GM19240 (cell line): Measurements from ENCODE around the gene AMOTL2.

Source experiments
- DNase-seq: peaks from one replicate; pipeline ENCODE4 v3.0.0; 2011; ENCODE audit warnings: low spot score; ENCODE audit not compliant: insufficient read length

The AMOTL2 gene

DNA sequence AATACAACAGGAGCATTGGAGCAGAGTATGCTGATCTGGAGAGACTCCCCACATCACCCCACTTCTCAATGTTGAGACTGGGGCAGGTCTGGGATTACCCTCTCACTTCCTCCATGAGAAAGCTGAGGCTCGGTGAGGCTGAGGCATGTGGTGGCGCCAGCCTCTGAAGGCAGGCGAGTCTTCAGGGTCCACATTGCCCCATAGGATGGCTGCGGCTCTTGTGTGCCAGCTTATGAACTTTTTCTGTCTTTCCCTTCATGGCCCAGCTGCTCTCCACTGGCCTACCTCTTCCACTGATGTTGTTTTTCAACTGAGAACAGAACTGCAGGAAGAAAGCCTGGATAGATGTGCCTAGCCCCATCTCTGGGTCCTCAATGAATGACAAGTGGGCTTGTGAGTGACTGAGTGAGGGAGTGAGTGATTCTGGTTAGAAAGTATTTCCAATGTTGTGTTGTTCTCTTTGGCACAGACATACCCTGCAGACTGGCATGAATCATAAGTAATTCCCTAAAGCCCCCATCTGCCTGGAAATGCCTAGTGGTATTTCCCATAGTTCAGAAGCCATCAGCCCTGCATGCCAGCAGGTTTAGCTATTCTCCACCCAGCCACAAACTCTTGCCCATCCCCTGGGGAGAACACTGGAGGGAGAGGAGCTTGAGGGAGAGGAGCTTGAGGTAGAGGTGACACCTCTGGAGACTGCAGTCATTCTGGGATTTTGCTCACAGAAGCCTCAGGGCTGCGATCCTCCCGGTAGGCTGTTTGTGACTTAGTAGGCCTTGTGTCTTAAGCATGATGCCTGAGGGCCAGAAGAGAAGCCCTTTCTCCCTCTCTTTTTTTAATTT lies 56.9 kb downstream of the AMOTL2 start:
- DNase-seq: no peak

DNA sequence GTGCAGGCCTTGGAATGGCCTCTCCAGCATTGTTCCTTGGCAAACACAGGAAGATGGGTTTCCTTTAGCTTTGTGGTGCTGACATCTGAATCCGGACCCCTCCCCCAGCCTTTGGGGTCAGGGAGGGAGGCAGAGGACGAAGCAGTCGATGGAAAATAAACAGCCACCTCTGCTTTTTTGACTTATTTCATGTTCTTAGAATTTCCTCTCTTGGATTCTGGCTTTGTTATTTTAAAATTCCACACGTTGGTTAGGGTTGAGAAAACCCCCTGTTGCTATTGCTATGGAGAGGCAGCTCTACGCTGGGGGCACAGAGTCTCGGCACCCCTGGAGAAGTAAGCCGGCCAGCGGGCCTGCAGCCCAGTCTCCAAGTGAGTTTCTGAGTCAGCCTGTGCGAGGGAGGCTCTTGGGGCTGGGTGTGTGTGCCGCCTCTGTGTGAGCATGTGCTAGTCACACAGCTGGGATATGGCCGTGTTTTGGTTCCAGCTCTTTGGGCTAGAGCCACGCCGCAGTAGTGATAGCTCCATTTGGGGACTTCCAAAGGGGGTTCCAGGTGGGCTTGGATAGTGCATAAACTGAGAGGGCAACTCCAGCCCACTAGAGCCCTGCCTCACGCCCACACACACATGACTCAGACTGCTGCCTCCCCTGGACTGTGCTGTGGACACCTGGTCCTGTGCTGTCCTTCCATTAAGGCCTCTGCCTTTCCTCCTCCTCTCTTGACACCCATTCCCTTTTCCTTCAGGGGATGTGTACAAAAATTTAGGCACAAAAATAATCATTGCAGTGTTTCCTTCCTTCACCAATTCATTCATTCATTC lies 58.8 kb downstream of the AMOTL2 start:
- no peak for DNase-seq

DNA sequence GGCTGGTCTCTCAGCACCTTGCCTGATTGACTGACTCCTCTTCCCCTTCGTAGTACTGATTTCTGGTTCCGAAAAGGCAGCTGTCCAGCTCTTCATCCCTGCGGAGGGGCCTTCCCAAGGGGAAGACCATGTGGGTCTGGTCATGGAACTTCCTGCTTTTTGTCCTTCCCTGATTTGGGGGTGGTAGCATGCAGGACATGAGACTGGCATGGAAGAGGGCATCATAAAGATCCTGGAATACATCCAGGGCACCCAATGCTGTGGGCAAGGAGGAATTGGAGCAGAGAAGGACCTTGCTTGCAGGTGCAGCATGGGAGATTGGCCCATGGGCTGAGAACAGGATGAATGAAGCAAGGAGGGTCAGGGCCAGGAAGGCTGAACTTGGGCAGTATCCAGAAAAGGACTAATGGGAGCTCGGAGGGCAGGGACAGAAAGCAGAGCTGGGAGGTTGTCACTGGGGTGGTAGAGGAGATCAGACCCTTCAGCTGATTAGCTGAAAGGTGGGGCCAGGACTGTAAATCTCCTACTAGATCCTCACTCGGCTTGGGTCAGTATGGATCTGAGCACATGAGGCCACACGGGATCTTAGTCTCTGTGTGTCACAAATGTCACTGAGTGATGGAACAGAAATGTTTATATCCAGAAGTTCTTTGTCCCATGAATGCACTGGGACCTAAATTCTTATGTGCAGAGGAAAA lies 59.5 kb downstream of the AMOTL2 start:
- no peak for DNase-seq

- DNase-seq: no peak
These were observed 60.2 kb downstream of the AMOTL2 start for GRCh38 chr3:134313847-134314587.

GRCh38 chr3:134312873-134313846 lies 61.1 kb downstream of the AMOTL2 start:
- no peak for DNase-seq

GRCh38 chr3:134312072-134312872 lies 62.0 kb downstream of the AMOTL2 start:
- DNase-seq: no peak

DNA sequence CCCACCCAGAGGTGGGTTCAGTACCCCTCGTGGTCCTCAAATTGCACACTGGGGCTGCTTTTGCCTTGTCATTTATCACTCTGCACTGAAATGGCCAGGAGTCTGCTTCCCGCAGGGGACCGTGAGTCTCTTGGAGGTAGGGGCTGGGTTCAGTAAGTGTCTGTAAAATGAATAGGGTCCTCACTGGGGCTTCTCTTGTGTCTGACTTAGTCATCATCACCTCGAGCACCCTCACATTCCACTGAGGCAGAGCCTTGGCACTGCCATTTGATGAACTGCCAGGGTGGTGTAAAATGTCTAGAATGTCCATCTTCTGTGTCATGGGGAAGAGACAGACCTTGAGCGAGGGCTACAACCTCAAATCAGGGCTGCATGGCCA lies 62.6 kb downstream of the AMOTL2 start:
- no peak for DNase-seq

GRCh38 chr3:134311265-134311664 lies 63.0 kb downstream of the AMOTL2 start:
- DNase-seq: no peak

- DNase-seq: no peak
These were observed 64.1 kb downstream of the AMOTL2 start for GRCh38 chr3:134309987-134310700.

GRCh38 chr3:134308350-134308891 lies 65.8 kb downstream of the AMOTL2 start:
- peak; percentile 79 for DNase-seq

DNA sequence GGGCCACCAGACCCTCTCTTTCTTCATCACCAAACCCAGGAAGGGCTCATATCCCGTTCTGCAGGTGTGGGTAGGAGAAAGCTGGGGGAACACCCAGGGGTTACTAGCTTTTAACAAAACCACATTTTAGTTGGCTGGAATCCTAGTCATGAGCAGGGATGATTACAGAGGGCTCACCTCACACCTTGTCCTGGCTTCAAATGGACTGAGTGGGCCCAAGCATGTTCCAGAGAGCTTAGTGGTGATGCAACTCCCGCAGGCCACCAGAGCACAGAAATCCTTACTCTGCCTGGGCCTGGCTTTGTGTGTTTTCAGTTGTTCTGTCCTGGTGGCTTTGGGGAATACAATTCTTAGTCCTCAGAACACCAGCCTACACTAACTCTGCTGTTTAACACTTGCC lies 66.8 kb downstream of the AMOTL2 start:
- DNase-seq: no peak

DNA sequence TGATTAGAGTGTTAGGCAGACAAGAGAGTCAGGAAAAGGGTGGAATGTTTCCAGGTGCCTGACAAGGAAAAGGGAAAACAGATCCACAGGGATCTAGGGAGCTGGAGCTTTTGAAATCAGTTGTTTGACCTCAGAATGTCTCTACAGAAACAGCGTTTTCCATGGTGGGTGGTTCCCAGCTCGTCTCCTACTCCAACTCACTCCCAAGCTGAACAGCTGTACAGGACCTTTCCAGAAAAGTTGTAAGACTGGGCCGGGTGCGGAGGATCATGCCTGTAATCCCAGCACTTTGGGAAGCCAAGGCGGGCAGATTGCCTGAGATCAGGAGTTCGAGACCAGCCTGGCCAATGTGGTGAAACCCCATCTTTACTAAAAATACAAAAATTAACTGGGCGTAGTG lies 67.9 kb downstream of the AMOTL2 start:
- DNase-seq: no peak
